K562 (cell line): ENCODE data around the gene ABHD16B. TPM values are rescaled to one million over a fixed set of nuclear protein-coding genes. Genes with fewer than 3 reads are reported as not detected.

Experiments used
- BCOR ChIP-seq: fragments of 450-650 bp; IDR thresholded peaks from 2 replicates; pipeline ENCODE4 v1.6.1; 2016
- CAMTA2 ChIP-seq: fragments of 250-450 bp; sonication (Bioruptor Pico); conservative IDR thresholded peaks from 2 replicates; pipeline ENCODE4 v1.5.1; 2022
- ETS2 ChIP-seq: IDR thresholded peaks from 2 replicates; pipeline ENCODE4 v1.6.1; 2016; ENCODE audit warnings: borderline replicate concordance, missing genetic modification characterization, mild to moderate bottlenecking, moderate library complexity, missing compliant biosample characterization; ENCODE audit not compliant: poor library complexity, severe bottlenecking
- GTF2A2 ChIP-seq: IDR thresholded peaks from 2 replicates; pipeline ENCODE4 v1.6.1; 2016; ENCODE audit warnings: mild to moderate bottlenecking, missing genetic modification characterization, missing compliant biosample characterization
- LARP7 ChIP-seq: fragments of 450-650 bp; IDR thresholded peaks from 2 replicates; pipeline ENCODE4 v1.6.1; 2016
- MEF2D ChIP-seq: conservative IDR thresholded peaks from 2 replicates; pipeline ENCODE4 v1.6.1; 2016; ENCODE audit warnings: low read depth, missing genetic modification characterization, missing compliant biosample characterization
- POLR2AphosphoS5 ChIP-seq: IDR thresholded peaks from 2 replicates; pipeline ENCODE4 v1.6.1; 2011; ENCODE audit warnings: mild to moderate bottlenecking, low read depth, low read length, moderate library complexity; ENCODE audit not compliant: control insufficient read depth, insufficient read depth
- RFX5 ChIP-seq: IDR thresholded peaks from 2 replicates; pipeline ENCODE4 v1.6.1; 2011; ENCODE audit warnings: low read depth, mild to moderate bottlenecking, improper control_type of control experiment, low read length
- RNF2 ChIP-seq: sonication (generic); IDR thresholded peaks from 2 replicates; pipeline ENCODE4 v1.6.1; 2016
- SMARCB1 ChIP-seq: IDR thresholded peaks from 2 replicates; pipeline ENCODE4 v1.6.1; 2011; ENCODE audit warnings: improper control_type of control experiment, low read depth; ENCODE audit not compliant: insufficient read length
- TAF7 ChIP-seq: fragments of 450-650 bp; IDR thresholded peaks from 2 replicates; pipeline ENCODE4 v1.6.1; 2016; ENCODE audit warnings: missing genetic modification characterization, missing compliant biosample characterization
- TAL1 ChIP-seq: fragments of 450-650 bp; IDR thresholded peaks from 2 replicates; pipeline ENCODE4 v1.6.1; 2016; ENCODE audit warnings: mild to moderate bottlenecking
- ZKSCAN1 ChIP-seq: fragments of 150-350 bp; IDR thresholded peaks from 2 replicates; pipeline ENCODE4 v1.6.1; 2016; ENCODE audit warnings: low read depth, low read length
- ZNF12 ChIP-seq: sonication (generic); formaldehyde crosslinking; IDR thresholded peaks from 2 replicates; pipeline ENCODE4 v1.4.0; 2020; ENCODE audit warnings: mild to moderate bottlenecking, missing genetic modification reagents
- ZNF133 ChIP-seq: fragments of 250-450 bp; sonication (Bioruptor Pico); IDR thresholded peaks from 2 replicates; pipeline ENCODE4 v1.4.0; 2020; ENCODE audit warnings: mild to moderate bottlenecking
- ZNF224 ChIP-seq: sonication (generic); formaldehyde crosslinking; IDR thresholded peaks from 2 replicates; pipeline ENCODE4 v1.8.0; 2022; ENCODE audit warnings: mild to moderate bottlenecking, missing genetic modification reagents
- ZNF3 ChIP-seq: fragments of 250-450 bp; sonication (Bioruptor Pico); IDR thresholded peaks from 2 replicates; pipeline ENCODE4 v1.5.0; 2021; ENCODE audit warnings: mild to moderate bottlenecking, moderate library complexity
- ZNF586 ChIP-seq: fragments of 450-650 bp; formaldehyde crosslinking; conservative IDR thresholded peaks from 2 replicates; pipeline ENCODE4 v1.4.0; 2020; ENCODE audit warnings: mild to moderate bottlenecking, moderate library complexity
- ZNF589 ChIP-seq: fragments of 200-800 bp; sonication (Bioruptor generic); IDR thresholded peaks from 2 replicates; pipeline ENCODE4 v1.6.1; 2016; ENCODE audit warnings: low read depth, missing genetic modification characterization, missing compliant biosample characterization
- polyA plus RNA-seq, 8 experiments: library from polyadenylated mRNA; depleted of rRNA in 4 of 8; stranded (reverse) in 5 of 8; unstranded in 3 of 8; fragments of >200 nt; fragmentation: Nextera tagmentation in 2 of 8; fragmentation: Illumina TruSeq in 1 of 8; extraction: Ambion mirVana in 2 of 8; extraction: Trizol in 1 of 8; gene quantifications; 2 replicates each; pipeline versions ENCODE4 v1.2.1 to v1.2.3, GENCODE V29; 2011 to 2014; ENCODE audit warnings: inconsistent platforms in 1 of 8, missing spikeins in 1 of 8
- total RNA-seq, 7 experiments: library from RNA; depleted of rRNA in 6 of 7; stranded (reverse); fragments of >200 nt in 6 of 7; fragmentation: Illumina TruSeq in 2 of 7; extraction: Trizol in 2 of 7; gene quantifications; 2 replicates each; pipeline versions ENCODE4 v1.2.1 to v1.2.3, GENCODE V29; 2011 to 2021; ENCODE audit warnings: low replicate concordance in 1 of 7
- TF ChIP-seq, protein P1 (sequence below): fragments of 250-450 bp; sonication (Bioruptor Pico); IDR thresholded peaks from 2 replicates; pipeline ENCODE4 v1.5.0; 2021; ENCODE audit warnings: mild to moderate bottlenecking, borderline replicate concordance
- TF ChIP-seq, protein P2 (sequence below), 2 experiments: fragments of 450-650 bp; conservative IDR thresholded peaks; 2 replicates each; pipeline ENCODE4 v1.6.1; 2017; ENCODE audit warnings: mild to moderate bottlenecking in 2 of 2, moderate library complexity in 2 of 2
- TF ChIP-seq, protein P3 (sequence below): fragments of 250-450 bp; sonication (Bioruptor Pico); IDR thresholded peaks from 2 replicates; pipeline ENCODE4 v1.4.0; 2020
- TF ChIP-seq, protein P4 (sequence below): fragments of 250-450 bp; sonication (Bioruptor Pico); IDR thresholded peaks from 2 replicates; pipeline ENCODE4 v1.5.0; 2022; ENCODE audit warnings: mild to moderate bottlenecking
- TF ChIP-seq, protein P5 (sequence below): fragments of 250-450 bp; sonication (Bioruptor Pico); IDR thresholded peaks from 2 replicates; pipeline ENCODE4 v1.6.1; 2021; ENCODE audit warnings: mild to moderate bottlenecking

The ABHD16B gene
- total and polyA plus RNA-seq, 9 of the 15 experiments (the other 6 are each of a cell fraction or from before 2014, with no cell fraction given): not detected

DNA sequence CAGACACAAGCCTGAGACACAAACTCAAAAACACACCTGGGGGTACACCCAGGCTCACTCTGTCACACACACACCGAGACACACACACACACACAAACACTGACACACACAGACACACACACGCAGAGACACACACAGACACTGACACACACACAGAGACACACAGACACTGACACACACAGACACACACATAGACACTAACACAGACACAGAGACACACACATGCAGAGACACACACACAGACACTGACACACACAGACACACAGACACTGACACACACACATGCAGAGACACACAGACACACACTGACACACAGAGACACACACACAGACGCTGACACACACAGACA, 14.4 kb upstream of the ABHD16B start (continued):
- TF ChIP-seq, protein P1, sequence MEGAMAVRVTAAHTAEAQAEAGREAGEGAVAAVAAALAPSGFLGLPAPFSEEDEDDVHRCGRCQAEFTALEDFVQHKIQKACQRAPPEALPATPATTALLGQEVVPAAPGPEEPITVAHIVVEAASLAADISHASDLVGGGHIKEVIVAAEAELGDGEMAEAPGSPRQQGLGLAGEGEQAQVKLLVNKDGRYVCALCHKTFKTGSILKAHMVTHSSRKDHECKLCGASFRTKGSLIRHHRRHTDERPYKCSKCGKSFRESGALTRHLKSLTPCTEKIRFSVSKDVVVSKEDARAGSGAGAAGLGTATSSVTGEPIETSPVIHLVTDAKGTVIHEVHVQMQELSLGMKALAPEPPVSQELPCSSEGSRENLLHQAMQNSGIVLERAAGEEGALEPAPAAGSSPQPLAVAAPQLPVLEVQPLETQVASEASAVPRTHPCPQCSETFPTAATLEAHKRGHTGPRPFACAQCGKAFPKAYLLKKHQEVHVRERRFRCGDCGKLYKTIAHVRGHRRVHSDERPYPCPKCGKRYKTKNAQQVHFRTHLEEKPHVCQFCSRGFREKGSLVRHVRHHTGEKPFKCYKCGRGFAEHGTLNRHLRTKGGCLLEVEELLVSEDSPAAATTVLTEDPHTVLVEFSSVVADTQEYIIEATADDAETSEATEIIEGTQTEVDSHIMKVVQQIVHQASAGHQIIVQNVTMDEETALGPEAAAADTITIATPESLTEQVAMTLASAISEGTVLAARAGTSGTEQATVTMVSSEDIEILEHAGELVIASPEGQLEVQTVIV (CRISPR knock-in tag): no peak
- TF ChIP-seq ZNF133 (CRISPR knock-in tag) (no peak), LARP7 (peak; percentile 96), CAMTA2 (CRISPR knock-in tag) (no peak), TAF7 (tag) (peak; percentile 51; the same call in 1 of the 2 replicates), POLR2AphosphoS5 (no peak), RFX5 (no peak), ZNF3 (CRISPR knock-in tag) (no peak), ETS2 (no peak), ZNF586 (CRISPR knock-in tag) (no peak), ZNF12 (no peak), ZNF589 (CRISPR knock-in tag) (no peak), ZKSCAN1 (no peak), GTF2A2 (tag) (no peak), SMARCB1 (no peak), TAL1 (0 out of 2 replicates have a peak, but pooled peaks have one; percentile 32), RNF2 (no peak), MEF2D (tag) (peak; percentile 21; the same call in 1 of the 2 replicates), BCOR (peak; percentile 78), ZNF224 (CRISPR knock-in tag) (no peak)
- TF ChIP-seq, protein P2, sequence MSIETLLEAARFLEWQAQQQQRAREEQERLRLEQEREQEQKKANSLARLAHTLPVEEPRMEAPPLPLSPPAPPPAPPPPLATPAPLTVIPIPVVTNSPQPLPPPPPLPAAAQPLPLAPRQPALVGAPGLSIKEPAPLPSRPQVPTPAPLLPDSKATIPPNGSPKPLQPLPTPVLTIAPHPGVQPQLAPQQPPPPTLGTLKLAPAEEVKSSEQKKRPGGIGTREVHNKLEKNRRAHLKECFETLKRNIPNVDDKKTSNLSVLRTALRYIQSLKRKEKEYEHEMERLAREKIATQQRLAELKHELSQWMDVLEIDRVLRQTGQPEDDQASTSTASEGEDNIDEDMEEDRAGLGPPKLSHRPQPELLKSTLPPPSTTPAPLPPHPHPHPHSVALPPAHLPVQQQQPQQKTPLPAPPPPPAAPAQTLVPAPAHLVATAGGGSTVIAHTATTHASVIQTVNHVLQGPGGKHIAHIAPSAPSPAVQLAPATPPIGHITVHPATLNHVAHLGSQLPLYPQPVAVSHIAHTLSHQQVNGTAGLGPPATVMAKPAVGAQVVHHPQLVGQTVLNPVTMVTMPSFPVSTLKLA (conservative IDR thresholded peaks at IDR 0.05): no peak
- TF ChIP-seq, protein P3, sequence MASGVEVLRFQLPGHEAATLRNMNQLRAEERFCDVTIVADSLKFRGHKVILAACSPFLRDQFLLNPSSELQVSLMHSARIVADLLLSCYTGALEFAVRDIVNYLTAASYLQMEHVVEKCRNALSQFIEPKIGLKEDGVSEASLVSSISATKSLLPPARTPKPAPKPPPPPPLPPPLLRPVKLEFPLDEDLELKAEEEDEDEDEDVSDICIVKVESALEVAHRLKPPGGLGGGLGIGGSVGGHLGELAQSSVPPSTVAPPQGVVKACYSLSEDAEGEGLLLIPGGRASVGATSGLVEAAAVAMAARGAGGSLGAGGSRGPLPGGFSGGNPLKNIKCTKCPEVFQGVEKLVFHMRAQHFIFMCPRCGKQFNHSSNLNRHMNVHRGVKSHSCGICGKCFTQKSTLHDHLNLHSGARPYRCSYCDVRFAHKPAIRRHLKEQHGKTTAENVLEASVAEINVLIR (CRISPR knock-in tag): no peak
- TF ChIP-seq, protein P4, sequence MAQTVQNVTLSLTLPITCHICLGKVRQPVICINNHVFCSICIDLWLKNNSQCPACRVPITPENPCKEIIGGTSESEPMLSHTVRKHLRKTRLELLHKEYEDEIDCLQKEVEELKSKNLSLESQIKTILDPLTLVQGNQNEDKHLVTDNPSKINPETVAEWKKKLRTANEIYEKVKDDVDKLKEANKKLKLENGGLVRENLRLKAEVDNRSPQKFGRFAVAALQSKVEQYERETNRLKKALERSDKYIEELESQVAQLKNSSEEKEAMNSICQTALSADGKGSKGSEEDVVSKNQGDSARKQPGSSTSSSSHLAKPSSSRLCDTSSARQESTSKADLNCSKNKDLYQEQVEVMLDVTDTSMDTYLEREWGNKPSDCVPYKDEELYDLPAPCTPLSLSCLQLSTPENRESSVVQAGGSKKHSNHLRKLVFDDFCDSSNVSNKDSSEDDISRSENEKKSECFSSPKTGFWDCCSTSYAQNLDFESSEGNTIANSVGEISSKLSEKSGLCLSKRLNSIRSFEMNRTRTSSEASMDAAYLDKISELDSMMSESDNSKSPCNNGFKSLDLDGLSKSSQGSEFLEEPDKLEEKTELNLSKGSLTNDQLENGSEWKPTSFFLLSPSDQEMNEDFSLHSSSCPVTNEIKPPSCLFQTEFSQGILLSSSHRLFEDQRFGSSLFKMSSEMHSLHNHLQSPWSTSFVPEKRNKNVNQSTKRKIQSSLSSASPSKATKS (CRISPR knock-in tag): no peak
- TF ChIP-seq, protein P5, sequence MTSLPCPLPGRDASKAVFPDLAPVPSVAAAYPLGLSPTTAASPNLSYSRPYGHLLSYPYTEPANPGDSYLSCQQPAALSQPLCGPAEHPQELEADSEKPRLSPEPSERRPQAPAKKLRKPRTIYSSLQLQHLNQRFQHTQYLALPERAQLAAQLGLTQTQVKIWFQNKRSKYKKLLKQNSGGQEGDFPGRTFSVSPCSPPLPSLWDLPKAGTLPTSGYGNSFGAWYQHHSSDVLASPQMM: no peak
